Stimulated activated CD8-positive, alpha-beta memory T cell treated with anti-CD3 and anti-CD28 coated beads, Interleukin-7, amount 100 ng/mL, for 24 hours (primary cell): ENCODE data around the gene SSBP2.
"Not testable (repeated sequence)": the region's sequence is repeated elsewhere in the genome, so short reads cannot be mapped to it uniquely, and the experiment has no call there.

Experiments
- DNase-seq: peaks from one replicate; pipeline ENCODE4 v3.0.0-alpha.2; 2020; ENCODE audit warnings: low read depth

SSBP2 gene

GRCh38 chr5:81524015-81524414 is 226.9 kb downstream of the SSBP2 start:
- DNase-seq = no peak

GRCh38 chr5:81522571-81522970 is 228.3 kb downstream of the SSBP2 start:
- no peak for DNase-seq

GRCh38 chr5:81520769-81521168 is 230.1 kb downstream of the SSBP2 start:
- no peak for DNase-seq

- no peak for DNase-seq
Measured at GRCh38 chr5:81519217-81519905, 231.5 kb downstream of the SSBP2 start.

- DNase-seq = no peak
Measured at GRCh38 chr5:81517462-81517861, 233.4 kb downstream of the SSBP2 start.

GRCh38 chr5:81516091-81516490 is 234.8 kb downstream of the SSBP2 start:
- no peak for DNase-seq

- no peak for DNase-seq
Measured at GRCh38 chr5:81513982-81514381, 236.9 kb downstream of the SSBP2 start.

- DNase-seq = no peak
Measured at GRCh38 chr5:81513473-81513872, 237.4 kb downstream of the SSBP2 start.

GRCh38 chr5:81506900-81507588 is 243.9 kb downstream of the SSBP2 start:
- DNase-seq = no peak

GRCh38 chr5:81506378-81506777 is 244.5 kb downstream of the SSBP2 start:
- no peak for DNase-seq

GRCh38 chr5:81505672-81506071 is 245.2 kb downstream of the SSBP2 start:
- DNase-seq = no peak

- DNase-seq = not testable (repeated sequence)
Measured at GRCh38 chr5:81503602-81504001, 247.3 kb downstream of the SSBP2 start.

GRCh38 chr5:81495286-81495685 is 255.6 kb downstream of the SSBP2 start:
- no peak for DNase-seq

GRCh38 chr5:81488862-81489261 is 262.0 kb downstream of the SSBP2 start:
- DNase-seq = no peak

- no peak for DNase-seq
Measured at GRCh38 chr5:81486711-81487110, 264.2 kb downstream of the SSBP2 start.

GRCh38 chr5:81482595-81482994 is 268.3 kb downstream of the SSBP2 start:
- no peak for DNase-seq

GRCh38 chr5:81473395-81473794 is 277.5 kb downstream of the SSBP2 start:
- DNase-seq = not testable (repeated sequence)

GRCh38 chr5:81469676-81470075 is 281.2 kb downstream of the SSBP2 start:
- DNase-seq = no peak

- no peak for DNase-seq
Measured at GRCh38 chr5:81450940-81451339, 300.0 kb downstream of the SSBP2 start.

- DNase-seq = no peak
Measured at GRCh38 chr5:81435023-81435422, 315.9 kb downstream of the SSBP2 start.

GRCh38 chr5:81429985-81430384 is 320.9 kb downstream of the SSBP2 start:
- no peak for DNase-seq

GRCh38 chr5:81429363-81429762 is 321.5 kb downstream of the SSBP2 start:
- no peak for DNase-seq

GRCh38 chr5:81428861-81429260 is 322.0 kb downstream of the SSBP2 start:
- no peak for DNase-seq

- DNase-seq = no peak
Measured at GRCh38 chr5:81428446-81428845, 322.5 kb downstream of the SSBP2 start.
